ENCODE results near the gene ZNF605.

Gene ZNF605

GRCh38 chr12:132872073-132872855 is 83.8 kb downstream of the ZNF605 start:
- TF ChIP-seq POLR2AphosphoS5 (IDR thresholded peaks at IDR 0.05; ENCODE audit: low read depth, low read length), result no peak
- TF ChIP-seq REST (IDR thresholded peaks at IDR 0.05; ENCODE audit: insufficient read depth in 1 of 2, low read depth in 2 of 2, low read length in 2 of 2), result no peak
- TF ChIP-seq TAF1 (IDR thresholded peaks at IDR 0.05; ENCODE audit: borderline replicate concordance, insufficient read depth, low read length), result no peak
- no peak for TF ChIP-seq FOXP2 (optimal IDR thresholded peaks at IDR 0.05; ENCODE audit: borderline replicate concordance, extremely low read depth, extremely low read length, insufficient read depth)
- TF ChIP-seq SIN3A (IDR thresholded peaks at IDR 0.05; ENCODE audit: borderline replicate concordance, insufficient read depth, low read length), result no peak

- TF ChIP-seq REST (IDR thresholded peaks at IDR 0.05; ENCODE audit: insufficient read depth in 1 of 2, low read depth in 2 of 2, low read length in 2 of 2) (no peak), POLR2AphosphoS5 (IDR thresholded peaks at IDR 0.05; ENCODE audit: low read depth, low read length) (no peak), SIN3A (IDR thresholded peaks at IDR 0.05; ENCODE audit: borderline replicate concordance, insufficient read depth, low read length) (no peak), FOXP2 (optimal IDR thresholded peaks at IDR 0.05; ENCODE audit: borderline replicate concordance, extremely low read depth, extremely low read length, insufficient read depth) (no peak), TAF1 (IDR thresholded peaks at IDR 0.05; ENCODE audit: borderline replicate concordance, insufficient read depth, low read length) (no peak)
These were observed 86.6 kb downstream of the ZNF605 start for GRCh38 chr12:132869551-132869950.

Measured in PFSK-1 (cell line).